ENCODE measurements around the gene GADL1.

Gene GADL1

DNA sequence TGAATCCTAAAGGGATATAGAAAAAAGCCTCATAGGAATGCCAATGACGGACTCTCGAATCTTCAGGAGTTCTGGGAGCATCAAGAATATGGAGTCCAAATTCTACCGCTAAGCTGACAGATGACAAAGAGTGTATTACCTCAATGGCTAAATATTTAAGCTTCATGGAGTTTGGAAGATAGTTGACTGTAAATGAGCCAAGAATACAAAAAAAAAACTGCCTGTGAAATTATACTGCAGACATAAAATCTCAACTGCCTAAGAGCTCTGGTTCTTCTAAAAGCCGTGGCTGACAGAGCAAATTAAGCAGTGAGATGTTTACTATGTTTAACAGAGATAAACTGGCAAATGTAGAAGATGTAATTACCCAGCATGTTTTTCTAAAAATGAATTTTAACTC, 140.0 kb downstream of the GADL1 start:
- Histone ChIP-seq H3K9me2 (replicated peaks; ENCODE audit: control insufficient read depth, low read length) (no peaks in the 10 kb centered on the region), H3K4me3 (ENCODE audit: low read length) (no peak overlapping the region), H3K9me3 (ENCODE audit: control insufficient read depth, insufficient read depth, low read length) (no peaks in the 10 kb centered on the region), H3K79me2 (ENCODE audit: control insufficient read depth, low read length) (no peaks in the 10 kb centered on the region), H3K27me3 (ENCODE audit: control insufficient read depth, low read length) (0 out of 2 replicates have a peak, but pooled peaks cover 9% of the 10 kb centered on the region), H3F3A (ENCODE audit: control insufficient read depth, insufficient read depth) (no peaks in the 10 kb centered on the region), H3K4me1 (ENCODE audit: control insufficient read depth, low read length) (no peaks in the 10 kb centered on the region), H4K20me1 (ENCODE audit: control insufficient read depth, insufficient read depth, low read depth, low read length) (no peaks in the 10 kb centered on the region), H3K27ac (ENCODE audit: low read depth, low read length) (no peak overlapping the region), H3K36me3 (ENCODE audit: control insufficient read depth, low read length) (no peaks in the 10 kb centered on the region), H3K4me2 (ENCODE audit: low read length) (no peak overlapping the region)
- TF ChIP-seq EZH2phosphoT487 (IDR thresholded peaks at IDR 0.05; ENCODE audit: borderline replicate concordance, low read length) = no peak
- TF ChIP-seq CTCF (IDR thresholded peaks at IDR 0.05; ENCODE audit: low read depth, low read length, poor library complexity, severe bottlenecking) = no peak

DNA sequence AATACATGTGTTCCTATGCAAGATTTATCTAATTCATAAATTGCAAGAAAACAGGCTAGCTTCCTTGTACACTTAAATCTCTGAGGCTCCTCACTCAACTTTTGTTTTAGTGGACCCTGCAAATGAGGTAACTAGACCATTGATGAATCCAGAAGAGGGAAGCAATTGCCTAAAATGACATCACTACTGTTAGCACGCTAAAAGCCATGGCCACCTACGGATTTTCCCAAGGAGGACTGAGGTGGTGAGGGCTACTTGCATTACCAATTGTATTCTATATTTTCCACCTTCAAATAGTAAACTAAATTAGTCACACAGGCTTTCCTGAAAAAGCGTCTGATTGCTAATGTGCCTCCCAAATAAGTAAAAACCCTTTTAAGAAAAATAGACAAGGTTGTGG, 140.7 kb downstream of the GADL1 start:
- no peaks in the 10 kb centered on the region for H3K4me1 ChIP-seq (ENCODE audit: control insufficient read depth, low read length)
- H3K36me3 ChIP-seq (ENCODE audit: control insufficient read depth, low read length) = no peaks in the 10 kb centered on the region
- H3K9me2 ChIP-seq (replicated peaks; ENCODE audit: control insufficient read depth, low read length) = no peaks in the 10 kb centered on the region
- TF ChIP-seq EZH2phosphoT487 (IDR thresholded peaks at IDR 0.05; ENCODE audit: borderline replicate concordance, low read length) (no peak), CTCF (IDR thresholded peaks at IDR 0.05; ENCODE audit: low read depth, low read length, poor library complexity, severe bottlenecking) (no peak)
- no peaks in the 10 kb centered on the region for H3F3A ChIP-seq (ENCODE audit: control insufficient read depth, insufficient read depth)
- H3K4me3 ChIP-seq (ENCODE audit: low read length) = no peak overlapping the region
- no peaks in the 10 kb centered on the region for H3K9me3 ChIP-seq (ENCODE audit: control insufficient read depth, insufficient read depth, low read length)
- no peak overlapping the region for H3K4me2 ChIP-seq (ENCODE audit: low read length)
- H4K20me1 ChIP-seq (ENCODE audit: control insufficient read depth, insufficient read depth, low read depth, low read length) = no peaks in the 10 kb centered on the region
- no peak overlapping the region for H3K27ac ChIP-seq (ENCODE audit: low read depth, low read length)
- H3K79me2 ChIP-seq (ENCODE audit: control insufficient read depth, low read length) = no peaks in the 10 kb centered on the region
- 0 out of 2 replicates have a peak, but pooled peaks cover 9% of the 10 kb centered on the region for H3K27me3 ChIP-seq (ENCODE audit: control insufficient read depth, low read length)

GRCh38 chr3:30752970-30753369, 141.5 kb downstream of the GADL1 start:
- H3K27ac ChIP-seq (ENCODE audit: low read depth, low read length) = no peak overlapping the region
- H3K36me3 ChIP-seq (ENCODE audit: control insufficient read depth, low read length) = no peaks in the 10 kb centered on the region
- H3K9me3 ChIP-seq (ENCODE audit: control insufficient read depth, insufficient read depth, low read length) = no peaks in the 10 kb centered on the region
- H3K4me1 ChIP-seq (ENCODE audit: control insufficient read depth, low read length) = no peaks in the 10 kb centered on the region
- H3K4me2 ChIP-seq (ENCODE audit: low read length) = no peak overlapping the region
- H3K27me3 ChIP-seq (ENCODE audit: control insufficient read depth, low read length) = 0 out of 2 replicates have a peak, but pooled peaks cover 9% of the 10 kb centered on the region
- no peak for TF ChIP-seq CTCF (IDR thresholded peaks at IDR 0.05; ENCODE audit: low read depth, low read length, poor library complexity, severe bottlenecking)
- no peak for TF ChIP-seq EZH2phosphoT487 (IDR thresholded peaks at IDR 0.05; ENCODE audit: borderline replicate concordance, low read length)
- no peaks in the 10 kb centered on the region for H3K79me2 ChIP-seq (ENCODE audit: control insufficient read depth, low read length)
- no peaks in the 10 kb centered on the region for H3K9me2 ChIP-seq (replicated peaks; ENCODE audit: control insufficient read depth, low read length)
- no peak overlapping the region for H3K4me3 ChIP-seq (ENCODE audit: low read length)
- H3F3A ChIP-seq (ENCODE audit: control insufficient read depth, insufficient read depth) = no peaks in the 10 kb centered on the region
- no peaks in the 10 kb centered on the region for H4K20me1 ChIP-seq (ENCODE audit: control insufficient read depth, insufficient read depth, low read depth, low read length)

Measured in DOHH2 (cell line).